ENCODE measurements around the gene NOTUM.

DNA sequence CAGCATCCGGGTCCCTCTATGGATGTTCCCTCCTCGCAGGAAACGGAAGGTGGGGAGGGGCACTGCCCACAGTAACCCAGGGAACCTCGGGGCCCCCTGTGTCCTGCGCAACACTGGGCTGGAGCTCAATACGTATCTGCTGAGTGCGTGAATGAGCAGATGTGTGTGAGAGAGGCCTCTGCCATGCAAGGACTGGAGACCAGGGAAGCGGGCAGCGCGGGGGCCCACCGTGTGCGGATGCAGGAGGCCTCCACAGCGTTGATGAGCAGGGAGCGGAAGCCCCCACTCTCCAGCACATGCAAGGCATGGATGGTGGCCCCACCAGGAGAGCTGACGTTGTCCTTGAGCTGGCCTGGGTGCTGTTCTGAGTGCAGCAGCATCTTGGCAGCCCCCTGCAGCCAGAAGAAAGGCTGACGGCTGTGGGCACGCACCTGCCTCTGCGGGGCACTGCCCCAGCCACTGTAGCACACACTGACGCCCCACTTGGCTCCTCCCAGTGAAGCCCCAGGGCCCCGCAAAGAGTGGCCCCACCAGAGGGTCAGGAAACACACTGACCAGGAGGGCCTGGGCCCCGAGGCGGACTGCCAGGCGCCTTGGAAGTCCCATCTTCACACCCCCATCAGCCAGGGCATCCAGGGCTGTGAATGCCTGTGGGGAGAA is 26.8 kb downstream of the NOTUM start:
- no peak for TF ChIP-seq CTCF (IDR thresholded peaks at IDR 0.05)
- no peak for TF ChIP-seq POLR2A (IDR thresholded peaks at IDR 0.05)

Data from thyroid gland (tissue), 4 donors.